Measurements from ENCODE around the gene WDPCP. TPM values are rescaled to one million over a fixed set of nuclear protein-coding genes. Genes with fewer than 3 reads are reported as not detected.

The WDPCP gene
- polyA plus RNA-seq, 1 donor = 4.8 TPM

DNA sequence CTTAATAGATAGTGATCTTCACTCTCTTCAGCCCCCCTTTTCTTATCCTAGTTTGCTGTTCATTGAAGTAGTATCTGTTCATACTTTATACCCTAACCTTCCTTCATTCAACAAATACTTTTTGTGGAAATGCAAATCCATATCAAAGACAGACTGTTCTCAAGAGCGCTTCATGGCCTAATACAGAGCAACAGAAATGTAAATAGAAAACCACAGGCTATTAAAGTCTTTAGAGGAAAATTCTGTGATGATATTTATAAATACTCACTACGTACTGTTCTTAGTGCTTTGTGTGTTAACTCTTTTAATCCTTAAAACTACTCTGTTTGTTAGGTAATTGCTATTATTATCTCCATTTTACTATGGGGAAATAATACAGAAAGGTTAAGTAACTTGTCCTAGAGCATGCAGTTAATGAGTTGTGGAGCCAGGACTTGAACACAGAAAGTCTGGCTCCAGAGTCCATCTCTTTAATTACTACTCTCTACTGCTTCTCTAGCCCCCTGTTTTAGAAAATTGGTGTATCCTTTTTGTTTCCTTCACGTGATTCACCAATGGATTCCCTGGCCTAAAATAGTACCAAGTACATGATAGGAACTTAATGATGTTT is 3.4 kb upstream of the WDPCP start:
- Histone ChIP-seq H3K27me3 (ENCODE audit: control insufficient read depth, insufficient read depth, low read length) (no peaks in the 10 kb centered on the region), H3K27ac (ENCODE audit: low read length) (peak overlapping the region; percentile 82), H3K36me3 (ENCODE audit: control insufficient read depth, insufficient read depth, low read length) (peaks cover 19% of the 10 kb centered on the region), H3K4me1 (ENCODE audit: control insufficient read depth, insufficient read depth, low read length) (peaks cover 31% of the 10 kb centered on the region), H3K4me3 (ENCODE audit: low read length) (no peak overlapping the region), H3K9me3 (ENCODE audit: control insufficient read depth, low read depth, low read length) (no peaks in the 10 kb centered on the region)
- whole genome bisulfite sequencing (ENCODE audit: insufficient coverage, low lambda C conversion rate) = 88% methylated on average over 1 of the region's 3 CpGs
- DNase-seq = peak; percentile 23 to 57

DNA sequence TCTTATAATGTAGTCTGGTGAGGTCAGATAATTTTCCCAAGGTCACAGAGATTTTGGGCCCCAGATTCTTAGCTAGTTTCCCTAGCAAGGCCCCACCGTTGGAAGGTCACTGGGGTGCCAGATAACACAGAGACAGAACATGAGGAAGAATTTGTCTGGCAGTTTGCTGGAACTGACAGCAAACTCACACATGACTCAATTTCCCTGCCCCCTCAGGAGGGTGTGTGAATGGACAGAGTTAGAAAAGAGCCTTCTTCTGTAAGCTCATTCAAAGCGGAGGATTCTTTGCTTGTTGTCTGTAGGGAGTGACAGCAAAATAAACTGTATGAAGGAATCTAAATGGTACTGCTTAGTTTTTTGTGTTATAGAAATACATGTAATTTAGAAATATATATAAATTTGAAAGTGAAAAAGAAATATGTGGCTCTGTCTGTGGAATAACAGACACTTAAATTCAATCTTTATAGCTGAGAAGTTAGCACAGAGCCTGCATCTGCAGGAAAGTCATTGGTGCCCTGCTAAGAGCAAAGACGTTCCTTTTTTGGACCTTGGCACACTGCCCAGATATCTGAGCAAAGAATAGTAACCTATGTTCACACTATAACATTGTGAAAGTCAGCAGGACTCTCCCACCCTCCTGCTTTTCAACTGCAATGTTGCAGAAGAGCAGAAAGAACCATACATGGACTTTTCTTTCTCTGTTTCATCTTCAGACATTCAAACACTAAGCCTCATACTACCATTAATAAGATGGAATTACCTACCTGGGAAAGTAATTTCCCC is 2.5 kb upstream of the WDPCP start:
- DNase-seq = peak; percentile 52 to 75
- peaks cover 18% of the 10 kb centered on the region for H3K36me3 ChIP-seq (ENCODE audit: control insufficient read depth, insufficient read depth, low read length)

DNA sequence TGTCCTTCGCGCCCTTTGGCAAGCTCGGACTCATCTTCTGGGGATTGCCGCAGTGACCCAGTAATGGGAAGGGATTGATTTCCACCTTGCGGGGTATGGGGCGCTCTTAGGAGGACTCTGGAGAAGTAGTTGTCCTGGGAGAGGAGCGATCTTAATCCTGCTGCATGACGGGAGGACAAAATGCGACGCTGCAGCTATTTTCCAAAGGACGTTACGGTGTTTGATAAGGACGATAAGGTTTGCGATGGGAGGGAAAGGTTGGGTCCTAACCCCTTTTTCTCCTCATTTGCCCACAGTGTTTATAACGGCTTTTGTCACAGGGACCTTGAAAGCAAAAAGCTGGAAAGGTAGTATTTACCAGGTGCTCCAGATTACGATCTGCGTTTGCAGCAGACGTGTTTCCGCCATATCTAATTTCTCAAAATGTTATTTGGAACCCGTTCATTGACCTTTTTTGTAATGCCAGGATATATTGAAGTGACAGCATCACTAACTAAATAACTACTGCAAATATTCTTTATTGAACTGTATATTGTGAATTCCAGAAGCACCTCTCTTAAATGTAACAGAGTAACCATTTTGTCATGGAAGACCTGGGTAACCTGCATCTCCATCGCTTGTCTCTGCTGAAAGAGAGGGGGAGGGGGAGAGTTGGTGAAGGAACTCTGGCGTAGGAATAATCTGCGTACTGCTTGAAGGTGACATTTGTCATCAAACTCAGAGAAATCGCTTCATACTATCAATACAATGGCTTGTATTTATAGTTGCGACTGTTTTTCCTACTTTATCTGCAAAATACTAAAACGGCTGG is 1.1 kb upstream of the WDPCP start:
- H3K27ac ChIP-seq (ENCODE audit: low read length) = peak overlapping the region; percentile 76
- 0% methylated on average over 1 of the region's 26 CpGs for WGBS (ENCODE audit: insufficient coverage, low lambda C conversion rate)
- H3K4me3 ChIP-seq (ENCODE audit: low read length) = peak overlapping the region; percentile 75
- H3K9me3 ChIP-seq (ENCODE audit: control insufficient read depth, low read depth, low read length) = no peaks in the 10 kb centered on the region
- H3K4me1 ChIP-seq (ENCODE audit: control insufficient read depth, insufficient read depth, low read length) = peaks cover 24% of the 10 kb centered on the region
- peaks cover 7% of the 10 kb centered on the region for H3K36me3 ChIP-seq (ENCODE audit: control insufficient read depth, insufficient read depth, low read length)
- DNase-seq = peak in 1 of 2 donors; percentile 17
- H3K27me3 ChIP-seq (ENCODE audit: control insufficient read depth, insufficient read depth, low read length) = no peaks in the 10 kb centered on the region

More for the DNA sequence above, 2.5 kb upstream of the WDPCP start:
- H3K4me1 ChIP-seq (ENCODE audit: control insufficient read depth, insufficient read depth, low read length) = peaks cover 28% of the 10 kb centered on the region
- no peak overlapping the region for H3K4me3 ChIP-seq (ENCODE audit: low read length)
- no peaks in the 10 kb centered on the region for H3K27me3 ChIP-seq (ENCODE audit: control insufficient read depth, insufficient read depth, low read length)
- H3K9me3 ChIP-seq (ENCODE audit: control insufficient read depth, low read depth, low read length) = no peaks in the 10 kb centered on the region
- H3K27ac ChIP-seq (ENCODE audit: low read length) = peak overlapping the region; percentile 82
- no CpG with 5 or more reads among the region's 3 CpGs for WGBS (ENCODE audit: insufficient coverage, low lambda C conversion rate)

DNA sequence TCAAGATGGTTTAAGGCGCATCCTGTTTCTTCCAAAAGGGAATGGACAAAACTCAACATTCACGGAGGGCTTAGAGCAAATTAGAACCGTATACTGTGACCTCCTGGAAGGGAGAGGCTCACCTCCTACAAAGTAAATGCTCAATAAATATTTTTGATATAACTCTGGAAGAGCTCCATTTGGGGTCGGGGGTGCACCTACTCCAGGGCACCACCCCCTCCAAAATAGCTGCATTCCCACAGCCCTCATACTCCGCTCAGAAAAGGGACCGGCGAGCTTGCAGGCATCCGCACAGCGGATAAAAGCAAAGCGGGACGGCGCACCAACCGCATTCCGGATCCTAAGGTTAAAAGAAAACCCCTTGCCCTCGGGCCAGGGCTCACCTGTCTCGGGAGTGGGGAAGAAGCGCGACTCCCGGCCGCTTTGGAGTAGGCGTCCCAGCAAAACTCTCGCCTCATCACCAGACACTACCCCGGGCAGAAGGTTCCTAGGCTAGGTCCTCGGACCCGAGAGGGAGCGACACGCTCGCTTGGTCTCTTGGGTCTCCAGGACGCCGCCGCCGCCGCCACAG is 378 bp downstream of the WDPCP start:
- Histone ChIP-seq H3K4me1 (ENCODE audit: control insufficient read depth, insufficient read depth, low read length) (peaks cover 23% of the 10 kb centered on the region), H3K27ac (ENCODE audit: low read length) (peak overlapping the region; percentile 80), H3K9me3 (ENCODE audit: control insufficient read depth, low read depth, low read length) (no peaks in the 10 kb centered on the region), H3K36me3 (ENCODE audit: control insufficient read depth, insufficient read depth, low read length) (no peaks in the 10 kb centered on the region), H3K27me3 (ENCODE audit: control insufficient read depth, insufficient read depth, low read length) (no peaks in the 10 kb centered on the region), H3K4me3 (ENCODE audit: low read length) (peak overlapping the region; percentile 75)
- no peak for DNase-seq
- no CpG with 5 or more reads among the region's 33 CpGs for WGBS (ENCODE audit: insufficient coverage, low lambda C conversion rate)

DNA sequence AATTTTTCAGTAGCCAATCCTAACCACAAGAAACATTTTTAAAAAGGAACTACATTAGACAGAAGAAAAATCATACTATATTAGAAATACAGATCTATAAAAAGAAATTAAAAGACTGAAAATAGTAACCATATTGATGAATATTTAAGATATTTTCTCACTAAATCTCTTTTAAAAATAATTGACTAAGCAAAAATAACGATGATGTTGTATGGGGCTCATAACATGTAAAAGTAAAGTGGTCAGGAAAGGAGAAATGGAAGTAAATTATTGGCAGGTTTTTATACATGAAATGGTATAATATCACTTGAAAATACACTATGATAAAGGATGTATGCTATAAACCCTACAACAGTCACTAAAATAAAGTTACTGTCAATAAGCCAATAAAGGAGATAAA is 5.4 kb downstream of the WDPCP start:
- H3K4me1 ChIP-seq (ENCODE audit: control insufficient read depth, insufficient read depth, low read length) = no peaks in the 10 kb centered on the region
- H3K4me3 ChIP-seq (ENCODE audit: low read length) = no peak overlapping the region
- no peaks in the 10 kb centered on the region for H3K36me3 ChIP-seq (ENCODE audit: control insufficient read depth, insufficient read depth, low read length)
- 100% methylated on average over 1 of the region's 1 CpG for WGBS (ENCODE audit: insufficient coverage, low lambda C conversion rate)
- H3K9me3 ChIP-seq (ENCODE audit: control insufficient read depth, low read depth, low read length) = no peaks in the 10 kb centered on the region
- H3K27ac ChIP-seq (ENCODE audit: low read length) = no peak overlapping the region
- no peaks in the 10 kb centered on the region for H3K27me3 ChIP-seq (ENCODE audit: control insufficient read depth, insufficient read depth, low read length)
- DNase-seq = no peak

DNA sequence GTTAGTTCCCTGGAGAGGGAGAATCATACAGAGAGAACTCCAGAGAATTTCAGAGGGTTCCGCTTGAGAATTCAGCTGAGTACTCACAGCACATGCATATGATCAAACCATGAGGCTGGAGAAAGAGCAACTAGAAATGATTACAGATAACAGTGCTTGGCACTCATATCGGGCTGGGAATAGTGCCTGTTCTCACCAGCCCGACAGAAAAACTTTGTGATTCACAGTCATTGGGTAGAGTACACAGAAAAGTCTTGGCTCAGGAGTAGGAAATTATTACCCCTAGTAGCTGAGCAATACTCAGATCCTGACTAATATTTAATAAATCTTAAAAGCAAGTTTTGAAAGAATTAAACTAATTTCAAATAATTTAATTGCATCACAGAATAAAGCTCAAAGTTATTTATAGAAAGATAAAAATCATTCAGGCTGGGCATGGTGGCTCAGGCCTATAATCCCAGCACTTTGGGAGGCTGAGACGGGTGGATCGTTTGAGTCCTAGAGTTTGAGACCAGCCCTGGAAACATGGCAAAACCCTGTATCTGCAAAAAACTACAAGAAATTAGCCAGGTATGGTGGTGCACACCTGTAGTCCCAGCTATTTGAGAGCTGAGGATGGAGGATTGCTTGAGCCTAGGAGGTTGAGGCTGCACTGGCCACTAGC is 6.8 kb downstream of the WDPCP start:
- DNase-seq = no peak
- H3K4me3 ChIP-seq (ENCODE audit: low read length) = no peak overlapping the region
- 90% methylated on average over 2 of the region's 5 CpGs for WGBS (ENCODE audit: insufficient coverage, low lambda C conversion rate)
- H3K27me3 ChIP-seq (ENCODE audit: control insufficient read depth, insufficient read depth, low read length) = no peaks in the 10 kb centered on the region
- H3K9me3 ChIP-seq (ENCODE audit: control insufficient read depth, low read depth, low read length) = no peaks in the 10 kb centered on the region
- H3K4me1 ChIP-seq (ENCODE audit: control insufficient read depth, insufficient read depth, low read length) = no peaks in the 10 kb centered on the region
- H3K27ac ChIP-seq (ENCODE audit: low read length) = no peak overlapping the region
- no peaks in the 10 kb centered on the region for H3K36me3 ChIP-seq (ENCODE audit: control insufficient read depth, insufficient read depth, low read length)

DNA sequence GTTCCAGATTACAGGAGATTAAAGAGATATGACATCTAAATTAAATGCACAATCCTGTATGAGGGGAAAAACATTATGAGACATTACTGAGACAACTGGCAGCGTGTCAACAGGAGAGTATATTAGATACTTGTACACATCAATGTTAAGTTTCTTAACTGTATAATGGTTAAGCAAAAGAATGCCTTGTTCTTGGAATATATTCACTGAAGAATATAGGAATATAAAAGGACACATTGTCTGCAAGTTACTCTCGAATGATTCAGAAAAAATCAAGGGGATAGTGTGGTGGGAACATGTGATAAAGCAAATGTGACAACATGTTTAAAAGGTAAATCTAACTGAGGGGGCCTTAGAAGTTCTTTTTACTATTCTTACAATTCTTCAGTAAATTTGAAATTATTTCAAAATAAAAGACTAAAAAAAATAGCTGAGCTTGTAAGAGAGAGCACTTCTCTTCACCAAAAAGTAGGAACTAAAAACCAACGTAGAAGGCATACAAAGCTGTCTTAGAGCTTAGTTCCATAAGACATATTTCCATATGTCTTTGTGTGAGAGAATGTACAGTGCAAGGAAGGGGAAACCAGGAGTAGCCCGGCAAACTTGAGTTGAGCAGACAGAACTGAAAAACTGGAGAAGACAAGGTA is 7.5 kb downstream of the WDPCP start:
- no peak for DNase-seq
- no peaks in the 10 kb centered on the region for H3K4me1 ChIP-seq (ENCODE audit: control insufficient read depth, insufficient read depth, low read length)
- no peak overlapping the region for H3K27ac ChIP-seq (ENCODE audit: low read length)
- no peaks in the 10 kb centered on the region for H3K27me3 ChIP-seq (ENCODE audit: control insufficient read depth, insufficient read depth, low read length)
- no peaks in the 10 kb centered on the region for H3K36me3 ChIP-seq (ENCODE audit: control insufficient read depth, insufficient read depth, low read length)
- 73% methylated on average over 2 of the region's 4 CpGs for WGBS (ENCODE audit: insufficient coverage, low lambda C conversion rate)
- no peaks in the 10 kb centered on the region for H3K9me3 ChIP-seq (ENCODE audit: control insufficient read depth, low read depth, low read length)
- no peak overlapping the region for H3K4me3 ChIP-seq (ENCODE audit: low read length)

DNA sequence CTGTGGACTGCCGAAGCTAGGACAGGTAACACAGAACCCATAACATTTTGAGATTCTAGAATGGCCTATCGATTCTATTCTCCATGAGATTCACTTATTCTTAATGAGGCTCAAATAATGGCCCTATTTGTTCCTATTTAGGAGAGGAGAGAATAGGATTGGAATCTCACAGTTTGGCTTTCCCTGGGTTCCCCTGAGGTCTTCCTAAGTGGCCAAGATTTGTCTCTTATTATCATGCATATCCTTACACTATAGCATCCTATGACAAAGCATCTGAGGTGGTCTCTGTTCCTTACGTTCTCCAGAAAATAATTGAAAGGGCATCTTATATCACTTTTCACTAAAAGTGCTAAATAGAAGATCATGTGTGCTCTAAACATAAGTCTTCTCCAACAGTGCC is 9.5 kb downstream of the WDPCP start:
- Histone ChIP-seq H3K36me3 (ENCODE audit: control insufficient read depth, insufficient read depth, low read length) (no peaks in the 10 kb centered on the region), H3K4me1 (ENCODE audit: control insufficient read depth, insufficient read depth, low read length) (no peaks in the 10 kb centered on the region), H3K9me3 (ENCODE audit: control insufficient read depth, low read depth, low read length) (no peaks in the 10 kb centered on the region), H3K27ac (ENCODE audit: low read length) (no peak overlapping the region), H3K27me3 (ENCODE audit: control insufficient read depth, insufficient read depth, low read length) (no peaks in the 10 kb centered on the region), H3K4me3 (ENCODE audit: low read length) (no peak overlapping the region)
- no peak for DNase-seq
- no CpG with 5 or more reads among the region's 3 CpGs for WGBS (ENCODE audit: insufficient coverage, low lambda C conversion rate)

DNA sequence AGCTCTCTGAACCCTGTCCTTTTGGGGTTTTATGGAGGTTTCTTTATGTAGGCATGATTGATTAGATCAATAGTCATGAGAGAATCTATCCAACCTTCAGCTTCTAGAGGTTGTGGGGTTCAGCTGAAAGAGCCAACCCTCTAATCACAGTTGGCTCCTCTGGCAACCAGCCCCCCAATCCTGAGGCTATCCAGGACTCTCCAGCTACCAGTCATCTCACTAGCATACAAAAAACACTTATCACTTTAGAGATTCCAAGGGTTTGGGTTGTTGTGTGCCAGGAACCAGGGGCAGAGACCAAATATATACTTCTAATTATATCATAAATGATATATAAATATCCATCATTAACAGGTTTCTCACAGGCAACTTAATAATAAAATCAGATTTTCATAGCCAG is 11.7 kb downstream of the WDPCP start:
- H3K9me3 ChIP-seq (ENCODE audit: control insufficient read depth, low read depth, low read length) = no peaks in the 10 kb centered on the region
- no peaks in the 10 kb centered on the region for H3K27me3 ChIP-seq (ENCODE audit: control insufficient read depth, insufficient read depth, low read length)
- H3K36me3 ChIP-seq (ENCODE audit: control insufficient read depth, insufficient read depth, low read length) = no peaks in the 10 kb centered on the region
- H3K4me3 ChIP-seq (ENCODE audit: low read length) = no peak overlapping the region
- H3K4me1 ChIP-seq (ENCODE audit: control insufficient read depth, insufficient read depth, low read length) = no peaks in the 10 kb centered on the region
- DNase-seq = no peak
- H3K27ac ChIP-seq (ENCODE audit: low read length) = no peak overlapping the region
